Gastrocnemius medialis (tissue), 4 donors: ENCODE measurements around the gene DNASE1L3. TPM values are rescaled to one million over a fixed set of nuclear protein-coding genes. Genes with fewer than 3 reads are reported as not detected.

ENCODE experiments used
- ATAC-seq, 2 donors: fragments of 150-250 bp; one replicate each; pipeline ENCODE4 v1.9.1; 2016
- DNase-seq, 2 donors: peaks; one replicate each; pipeline ENCODE4 v3.0.0-alpha.2; 2019
- H3K27ac ChIP-seq, 4 donors: fragments of 200-600 bp; sonication (generic); 1 replicate in 1 of 4; 2 replicates in 3 of 4; pipeline ENCODE4 v1.5.1; 2016 to 2018; ENCODE audit warnings: mild to moderate bottlenecking in 2 of 4, moderate library complexity in 1 of 4
- H3K27me3 ChIP-seq, 3 donors: fragments of 200-600 bp; sonication (generic) in 2 of 3; 1 replicate in 1 of 3; 2 replicates in 2 of 3; pipeline versions ENCODE4 v1.5.1 to v1.6.0; 2016 to 2019; ENCODE audit warnings: mild to moderate bottlenecking in 1 of 3, moderate library complexity in 1 of 3
- H3K36me3 ChIP-seq, 2 donors: fragments of 200-600 bp; sonication (generic) in 1 of 2; one replicate each; pipeline ENCODE4 v1.5.1; 2017 to 2018
- H3K4me1 ChIP-seq, 2 donors: fragments of 200-600 bp; sonication (generic) in 1 of 2; one replicate each; pipeline ENCODE4 v1.5.1; 2016 to 2017; ENCODE audit warnings: mild to moderate bottlenecking in 2 of 2
- H3K4me3 ChIP-seq, 4 donors: fragments of 200-600 bp; sonication (generic) in 3 of 4; 1 replicate in 1 of 4; 2 replicates in 3 of 4; pipeline ENCODE4 v1.5.1; 2016 to 2019; ENCODE audit warnings: mild to moderate bottlenecking in 2 of 4
- H3K9me3 ChIP-seq, 3 donors: fragments of 200-600 bp; sonication (generic) in 2 of 3; 1 replicate in 1 of 3; 2 replicates in 2 of 3; pipeline ENCODE4 v1.5.1; 2016 to 2019
- POLR2A ChIP-seq, 2 donors: fragments of 450-650 bp; IDR thresholded peaks; one replicate each; pipeline ENCODE4 v1.6.1; 2017; ENCODE audit warnings: antibody characterized with exemption in 2 of 2, mild to moderate bottlenecking in 2 of 2, moderate library complexity in 2 of 2
- in situ Hi-C, 4 donors: fragments of 200-750 bp; cut with MboI; loops; one replicate each; pipeline versions ENCODE4 v1.15.0 to v1.8.0; 2017; ENCODE audit warnings: low sequenced_read_pairs in 4 of 4
- intact Hi-C: fragments of 100-400 bp; cut with DNase I; formaldehyde crosslinking; loops from one replicate; pipeline ENCODE4 v1.15.1; 2023; ENCODE audit warnings: low total_unique reads
- total RNA-seq, 4 donors: library from RNA; depleted of rRNA; stranded (reverse); fragments of >200 nt; gene quantifications; one replicate each; pipeline versions ENCODE4 v1.1.0 to v1.2.3, GENCODE V29; 2016
- TF ChIP-seq, protein P1 (sequence below), 5 experiments: fragments of 450-650 bp in 3 of 5; fragments of 200-600 bp in 2 of 5; sonication (generic) in 2 of 5; IDR thresholded peaks in 4 of 5; conservative IDR thresholded peaks in 1 of 5; 1 replicate in 4 of 5; 2 replicates in 1 of 5; pipeline ENCODE4 v1.5.1; 2016 to 2019; ENCODE audit warnings: antibody characterized with exemption in 5 of 5, mild to moderate bottlenecking in 3 of 5, moderate library complexity in 3 of 5

DNASE1L3 gene
- total RNA-seq, 4 donors from 2014 or later, result 0.29 to 0.42 TPM; not detected in 2

DNA sequence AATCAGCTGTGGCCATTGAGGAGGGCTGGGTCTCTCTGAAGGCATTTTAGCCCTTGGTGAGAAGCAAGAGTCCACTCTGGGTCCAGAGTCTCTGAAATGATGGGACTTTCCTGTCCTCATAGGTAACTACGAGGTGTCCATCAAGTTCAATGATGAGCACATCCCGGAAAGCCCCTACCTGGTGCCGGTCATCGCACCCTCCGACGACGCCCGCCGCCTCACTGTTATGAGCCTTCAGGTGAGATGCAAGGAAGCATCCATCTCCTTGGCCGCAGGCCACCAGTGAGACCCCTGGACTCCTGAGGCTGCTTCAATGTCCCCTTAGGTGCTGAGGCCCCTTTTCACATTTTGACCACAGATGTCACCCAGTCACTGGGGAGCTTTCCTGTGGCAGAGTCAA is 54.9 kb downstream of the DNASE1L3 start:
- Histone ChIP-seq H3K4me3 (no peak overlapping the region), H3K36me3 (no peaks in the 10 kb centered on the region), H3K27ac (no peak overlapping the region), H3K4me1 (no peaks in the 10 kb centered on the region), H3K27me3 (no peaks in the 10 kb centered on the region), H3K9me3 (no peaks in the 10 kb centered on the region)
- intact Hi-C loops, result no loop called here
- in situ Hi-C loops, result no loop called here
- no peak for TF ChIP-seq POLR2A (IDR thresholded peaks at IDR 0.05)
- TF ChIP-seq, protein P1, sequence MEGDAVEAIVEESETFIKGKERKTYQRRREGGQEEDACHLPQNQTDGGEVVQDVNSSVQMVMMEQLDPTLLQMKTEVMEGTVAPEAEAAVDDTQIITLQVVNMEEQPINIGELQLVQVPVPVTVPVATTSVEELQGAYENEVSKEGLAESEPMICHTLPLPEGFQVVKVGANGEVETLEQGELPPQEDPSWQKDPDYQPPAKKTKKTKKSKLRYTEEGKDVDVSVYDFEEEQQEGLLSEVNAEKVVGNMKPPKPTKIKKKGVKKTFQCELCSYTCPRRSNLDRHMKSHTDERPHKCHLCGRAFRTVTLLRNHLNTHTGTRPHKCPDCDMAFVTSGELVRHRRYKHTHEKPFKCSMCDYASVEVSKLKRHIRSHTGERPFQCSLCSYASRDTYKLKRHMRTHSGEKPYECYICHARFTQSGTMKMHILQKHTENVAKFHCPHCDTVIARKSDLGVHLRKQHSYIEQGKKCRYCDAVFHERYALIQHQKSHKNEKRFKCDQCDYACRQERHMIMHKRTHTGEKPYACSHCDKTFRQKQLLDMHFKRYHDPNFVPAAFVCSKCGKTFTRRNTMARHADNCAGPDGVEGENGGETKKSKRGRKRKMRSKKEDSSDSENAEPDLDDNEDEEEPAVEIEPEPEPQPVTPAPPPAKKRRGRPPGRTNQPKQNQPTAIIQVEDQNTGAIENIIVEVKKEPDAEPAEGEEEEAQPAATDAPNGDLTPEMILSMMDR (IDR thresholded peaks at IDR 0.05 in 4 of 5, conservative IDR thresholded peaks at IDR 0.05 in 1 of 5), result no peak
- DNase-seq, result no peak
- no peak for ATAC-seq

DNA sequence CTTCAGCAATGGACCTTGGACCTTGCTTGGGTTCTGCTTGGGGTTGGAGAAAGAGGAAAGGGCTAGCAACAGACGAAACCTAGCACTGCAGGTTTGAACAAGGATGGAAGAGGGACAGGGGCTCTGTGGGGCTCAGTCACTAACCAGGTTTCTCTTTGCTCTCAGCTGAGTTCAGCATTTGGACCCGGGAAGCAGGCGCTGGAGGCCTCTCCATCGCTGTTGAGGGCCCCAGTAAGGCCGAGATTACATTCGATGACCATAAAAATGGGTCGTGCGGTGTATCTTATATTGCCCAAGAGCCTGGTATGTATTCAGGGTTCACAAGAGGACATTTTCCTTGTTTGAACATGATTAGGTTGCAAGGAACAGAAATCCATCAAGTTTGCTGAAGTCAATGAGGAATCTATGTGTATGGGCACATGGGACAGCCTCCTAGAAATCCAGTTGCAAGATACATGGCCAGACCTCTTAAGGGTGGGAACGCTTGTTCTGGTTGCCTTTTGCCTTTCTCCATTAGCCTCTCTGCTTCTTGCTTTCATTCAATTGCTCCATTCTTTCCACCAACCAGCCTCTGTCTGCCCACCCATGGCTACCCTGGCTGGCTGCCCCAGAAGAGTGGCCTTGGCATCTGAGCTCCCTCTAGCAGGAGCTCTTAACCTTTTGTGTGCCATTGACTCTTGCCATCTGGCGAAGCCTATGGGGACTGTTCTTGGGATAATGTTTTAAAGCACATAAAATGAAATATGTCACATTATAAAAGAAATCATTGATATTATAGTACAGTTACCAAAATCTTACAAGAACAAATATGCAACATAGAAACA is 55.9 kb downstream of the DNASE1L3 start:
- DNase-seq (no peak), ATAC-seq (no peak)
- intact Hi-C loops (no loop called here), in situ Hi-C loops (no loop called here)
- H3K27ac ChIP-seq, result no peak overlapping the region
- H3K36me3 ChIP-seq, result no peaks in the 10 kb centered on the region
- H3K4me3 ChIP-seq, result no peak overlapping the region
- no peaks in the 10 kb centered on the region for H3K27me3 ChIP-seq
- no peaks in the 10 kb centered on the region for H3K4me1 ChIP-seq
- no peaks in the 10 kb centered on the region for H3K9me3 ChIP-seq
- no peak for TF ChIP-seq POLR2A (IDR thresholded peaks at IDR 0.05)
- TF ChIP-seq, protein P1 (IDR thresholded peaks at IDR 0.05 in 4 of 5, conservative IDR thresholded peaks at IDR 0.05 in 1 of 5), result no peak

DNA sequence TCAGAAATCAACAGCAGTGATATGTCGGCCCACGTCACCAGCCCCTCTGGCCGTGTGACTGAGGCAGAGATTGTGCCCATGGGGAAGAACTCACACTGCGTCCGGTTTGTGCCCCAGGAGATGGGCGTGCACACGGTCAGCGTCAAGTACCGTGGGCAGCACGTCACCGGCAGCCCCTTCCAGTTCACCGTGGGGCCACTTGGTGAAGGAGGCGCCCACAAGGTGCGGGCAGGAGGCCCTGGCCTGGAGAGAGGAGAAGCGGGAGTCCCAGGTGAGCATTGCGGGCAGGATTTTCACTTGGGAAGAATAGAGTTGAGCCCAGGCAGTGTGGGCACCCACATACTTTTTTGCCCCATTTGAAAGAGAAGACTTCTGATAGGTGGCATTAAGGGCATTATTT is 57.4 kb downstream of the DNASE1L3 start:
- DNase-seq (no peak), ATAC-seq (no peak)
- Histone ChIP-seq H3K36me3 (no peaks in the 10 kb centered on the region), H3K4me3 (no peak overlapping the region), H3K27ac (no peak overlapping the region), H3K4me1 (no peaks in the 10 kb centered on the region), H3K27me3 (no peaks in the 10 kb centered on the region), H3K9me3 (no peaks in the 10 kb centered on the region)
- TF ChIP-seq, protein P1 (IDR thresholded peaks at IDR 0.05 in 4 of 5, conservative IDR thresholded peaks at IDR 0.05 in 1 of 5), result no peak
- no peak for TF ChIP-seq POLR2A (IDR thresholded peaks at IDR 0.05)
- in situ Hi-C loops, result no loop called here
- intact Hi-C loops, result no loop called here

DNA sequence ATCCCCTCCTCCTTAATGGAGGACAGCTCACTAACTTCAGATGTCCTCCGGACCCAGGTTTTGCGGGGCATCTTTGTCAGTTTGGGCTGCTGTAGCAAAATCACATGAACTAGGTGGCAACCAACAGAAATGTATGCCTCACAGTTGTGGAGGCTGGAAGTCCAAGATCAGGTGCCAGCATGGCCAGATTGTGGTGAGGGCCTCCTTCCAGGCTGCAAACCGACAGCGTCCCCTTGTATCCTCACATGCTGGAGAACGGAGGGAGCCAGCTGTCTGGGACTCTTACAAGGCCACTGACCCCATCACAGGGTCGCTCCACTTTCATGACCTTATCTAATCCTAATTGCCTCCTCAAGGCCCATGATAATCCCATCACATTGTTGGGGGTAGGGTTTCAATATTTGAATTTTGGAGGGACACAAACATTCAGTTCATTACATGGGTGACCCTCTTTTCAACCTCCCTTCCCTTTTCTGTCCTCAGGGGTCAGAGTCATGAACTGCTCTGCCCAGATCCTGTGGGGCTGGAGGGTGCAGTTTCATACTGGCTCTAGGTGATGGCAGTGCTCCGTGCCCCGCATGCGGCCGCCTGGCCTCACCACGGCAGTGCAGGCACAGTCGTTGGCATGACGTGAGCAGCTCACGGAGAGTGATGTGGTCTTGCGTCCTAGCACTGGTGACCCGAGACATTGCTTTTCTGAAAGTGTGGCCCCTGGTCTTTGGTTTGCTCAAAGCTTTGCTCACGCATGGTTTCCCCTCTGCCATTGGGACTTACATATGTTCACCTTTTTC is 58.4 kb downstream of the DNASE1L3 start:
- Histone ChIP-seq H3K9me3 (no peaks in the 10 kb centered on the region), H3K4me1 (no peaks in the 10 kb centered on the region), H3K36me3 (no peaks in the 10 kb centered on the region), H3K27me3 (no peaks in the 10 kb centered on the region), H3K4me3 (no peak overlapping the region), H3K27ac (no peak overlapping the region)
- no peak for ATAC-seq
- no peak for TF ChIP-seq POLR2A (IDR thresholded peaks at IDR 0.05)
- TF ChIP-seq, protein P1 (IDR thresholded peaks at IDR 0.05 in 4 of 5, conservative IDR thresholded peaks at IDR 0.05 in 1 of 5), result no peak
- DNase-seq, result no peak
- in situ Hi-C loops (no loop called here), intact Hi-C loops (no loop called here)
